Large intestine (tissue), 3 donors: ENCODE results near the gene STAM2. TPM values are rescaled to one million over a fixed set of nuclear protein-coding genes. Genes with fewer than 3 reads are reported as not detected.
"Not testable (repeated sequence)": the region's sequence is repeated elsewhere in the genome, so short reads cannot be mapped to it uniquely, and the experiment has no call there.

Experiments
- DNase-seq, 2 donors: peaks; one replicate each; pipeline versions ENCODE4 v3.0.0 to v3.0.0-alpha.2; 2013
- H3K27ac ChIP-seq: one replicate; pipeline ENCODE4 v1.5.1; 2013; ENCODE audit warnings: low read length
- H3K27me3 ChIP-seq: 2 replicates; pipeline ENCODE4 v1.6.1; 2013; ENCODE audit warnings: low read length; ENCODE audit not compliant: control insufficient read depth, insufficient read depth
- H3K36me3 ChIP-seq: 2 replicates; pipeline ENCODE4 v1.6.1; 2013; ENCODE audit warnings: low read length; ENCODE audit not compliant: control insufficient read depth, insufficient read depth
- H3K4me1 ChIP-seq: one replicate; pipeline ENCODE4 v1.6.1; 2013; ENCODE audit warnings: low read length; ENCODE audit not compliant: control insufficient read depth, insufficient read depth
- H3K4me3 ChIP-seq: one replicate; pipeline ENCODE4 v1.5.1; 2013; ENCODE audit warnings: low read length
- H3K9me3 ChIP-seq: one replicate; pipeline ENCODE4 v1.6.1; 2013; ENCODE audit warnings: mild to moderate bottlenecking, low read depth, low read length, moderate library complexity; ENCODE audit not compliant: control insufficient read depth
- WGBS: methylation state at CpG from one replicate; pipeline ENCODE4 v1.1.5; 2013; ENCODE audit warnings: low lambda C conversion rate; ENCODE audit not compliant: insufficient coverage; 5-methylcytosine and 5-hydroxymethylcytosine counted together
- polyA plus RNA-seq: library from polyadenylated mRNA; unstranded; fragments of 120-200 nt; gene quantifications from one replicate; pipeline ENCODE4 v1.2.1, GENCODE V29; 2013

STAM2 gene
- polyA plus RNA-seq, 1 donor: 29.6 TPM

DNA sequence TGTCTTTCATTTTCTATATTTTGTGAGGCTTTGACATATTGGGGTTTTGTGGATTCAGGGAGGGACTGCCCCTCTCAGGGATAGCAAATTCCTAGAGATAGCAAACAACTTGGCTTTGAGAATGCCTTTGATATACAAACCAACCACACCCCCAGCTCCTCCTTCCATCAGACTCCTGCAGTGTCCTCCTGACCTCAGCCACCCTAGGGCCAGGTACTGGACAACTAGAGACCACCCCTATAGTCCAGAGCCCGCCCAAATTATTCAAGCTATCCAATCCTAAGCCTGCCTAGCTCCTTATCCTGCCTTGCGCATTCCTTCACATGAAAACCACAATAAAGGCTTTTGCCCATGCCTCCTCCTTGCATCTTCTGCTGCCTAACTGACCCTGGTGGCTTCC is 22.9 kb upstream of the STAM2 start:
- WGBS: no CpG with 5 or more reads among the region's 2 CpGs

DNA sequence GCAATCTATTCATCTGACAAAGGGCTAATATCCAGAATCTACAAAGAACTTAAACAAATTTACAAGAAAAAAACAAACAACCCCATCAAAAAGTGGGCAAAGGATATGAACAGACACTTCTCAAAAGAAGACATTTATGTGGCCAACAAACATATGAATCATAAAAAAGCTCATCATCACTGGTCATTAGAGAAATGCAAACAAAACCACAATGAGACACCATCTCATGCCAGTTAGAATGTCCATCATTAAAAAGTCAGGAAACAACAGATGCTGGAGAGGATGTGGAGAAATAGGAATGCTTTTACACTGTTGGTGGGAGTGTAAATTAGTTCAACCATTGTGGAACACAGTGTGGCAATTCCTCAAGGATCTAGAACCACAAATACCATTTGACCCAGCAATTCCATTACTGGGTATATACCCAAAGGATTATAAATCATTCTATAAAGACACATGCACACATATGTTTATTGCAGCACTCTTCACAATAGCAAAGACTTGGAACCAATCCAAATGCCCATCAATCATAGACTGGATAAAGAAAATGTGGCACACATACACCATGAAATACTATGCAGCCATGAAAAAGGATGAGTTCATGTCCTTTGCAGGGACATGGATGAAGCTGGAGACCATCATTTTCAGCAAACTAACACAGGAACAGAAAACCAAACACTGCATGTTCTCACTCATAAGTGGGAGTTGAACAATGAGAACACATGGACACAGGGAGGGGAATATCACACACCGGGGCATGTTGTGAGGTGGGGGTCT is 22.1 kb upstream of the STAM2 start:
- not testable (repeated sequence) for H3K27me3 ChIP-seq, DNase-seq, H3K27ac ChIP-seq, H3K4me1 ChIP-seq, H3K9me3 ChIP-seq, H3K4me3 ChIP-seq, H3K36me3 ChIP-seq
- WGBS: no CpG with 5 or more reads among the region's 1 CpG

More for the DNA sequence above, 22.9 kb upstream of the STAM2 start:
- Histone ChIP-seq H3K27me3 (peaks cover 2% of the 10 kb centered on the region), H3K9me3 (no peaks in the 10 kb centered on the region), H3K4me1 (no peaks in the 10 kb centered on the region), H3K36me3 (no peaks in the 10 kb centered on the region), H3K4me3 (no peak overlapping the region), H3K27ac (no peak overlapping the region)
- DNase-seq: no peak

DNA sequence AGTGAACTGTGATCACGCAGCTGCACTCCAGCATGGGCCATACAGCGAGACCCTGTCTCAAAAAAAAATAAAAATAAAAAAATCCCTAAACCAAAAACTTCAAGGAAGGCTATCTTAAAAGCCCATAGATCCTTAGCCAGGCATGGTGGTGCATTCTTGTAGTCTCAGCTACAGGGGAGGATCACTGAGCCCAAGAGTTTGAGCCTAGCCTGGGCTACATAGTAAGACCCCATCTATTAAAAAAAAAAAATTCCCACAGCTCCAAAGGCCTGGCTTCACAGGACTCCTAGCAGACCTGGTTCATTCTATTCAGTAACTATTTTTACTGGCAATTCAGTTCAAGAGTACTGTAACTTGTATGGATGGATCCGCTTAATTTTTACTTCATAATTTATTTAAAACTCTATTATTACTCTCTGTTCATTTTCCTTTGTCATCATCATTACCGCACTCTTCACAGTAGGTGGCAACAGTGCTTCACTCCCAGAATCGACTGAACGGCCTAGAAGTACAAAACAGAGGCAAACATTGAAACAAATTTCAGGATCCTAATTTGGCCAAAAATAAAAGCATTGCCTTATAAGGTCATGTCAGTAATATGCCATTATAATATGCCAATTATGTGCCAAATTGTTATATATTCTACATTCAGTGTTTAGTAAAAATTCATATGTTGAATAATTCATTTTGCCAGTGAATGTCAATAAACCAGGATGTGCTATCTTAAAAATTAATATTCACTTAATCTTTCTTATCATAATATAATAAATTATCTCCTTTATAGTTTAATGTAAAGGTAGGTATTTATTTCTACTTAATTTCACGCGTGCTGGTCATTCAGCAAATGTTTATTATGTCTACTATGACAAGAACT is 14.3 kb upstream of the STAM2 start:
- Histone ChIP-seq H3K4me1 (no peaks in the 10 kb centered on the region), H3K27me3 (no peaks in the 10 kb centered on the region), H3K36me3 (no peaks in the 10 kb centered on the region), H3K9me3 (no peaks in the 10 kb centered on the region), H3K4me3 (no peak overlapping the region), H3K27ac (no peak overlapping the region)
- WGBS: 63% methylated on average over 3 of the region's 8 CpGs
- peak; percentile 20 to 27 for DNase-seq

DNA sequence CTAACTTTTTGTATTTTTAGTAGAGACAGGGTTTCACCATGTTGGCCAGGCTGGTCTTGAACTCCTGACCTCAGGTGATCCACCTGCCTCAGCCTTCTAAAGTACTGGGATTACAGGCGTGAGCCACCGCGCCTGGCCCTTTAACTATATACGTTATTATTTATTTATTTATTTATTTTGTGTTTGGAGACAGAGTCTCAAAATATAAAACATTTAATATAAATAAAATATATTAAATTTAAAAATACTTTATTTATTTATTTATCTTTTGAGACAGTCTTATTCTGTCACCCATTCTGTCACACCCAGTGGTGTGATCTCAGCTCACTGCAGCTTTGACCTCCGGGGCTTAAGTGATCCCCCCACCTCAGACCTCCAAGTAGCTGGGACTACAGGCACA is 11.2 kb upstream of the STAM2 start:
- not testable (repeated sequence) for DNase-seq, H3K27ac ChIP-seq, H3K4me1 ChIP-seq, H3K9me3 ChIP-seq, H3K4me3 ChIP-seq, H3K36me3 ChIP-seq, H3K27me3 ChIP-seq
- 87% methylated on average over 3 of the region's 5 CpGs for WGBS

DNA sequence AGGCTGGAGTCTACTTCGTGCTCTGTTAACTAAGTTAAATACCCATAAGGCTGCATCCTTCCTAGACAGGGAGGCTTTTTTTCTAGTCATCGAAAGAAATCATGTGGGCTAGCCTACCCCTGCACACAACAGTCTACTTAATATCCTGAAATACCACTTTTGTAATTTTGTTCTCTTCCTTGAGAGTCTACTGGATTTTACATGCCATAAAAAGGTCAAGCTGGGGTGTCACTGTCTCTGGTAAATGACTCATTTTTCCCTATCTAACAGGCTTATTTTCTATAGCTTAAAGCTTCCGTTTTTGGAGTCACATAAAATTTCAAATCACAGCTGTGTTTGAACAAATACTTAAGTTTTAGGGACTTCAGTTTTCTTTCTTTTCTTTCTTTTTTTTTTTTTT is 10.7 kb upstream of the STAM2 start:
- Histone ChIP-seq H3K36me3 (no peaks in the 10 kb centered on the region), H3K27ac (no peak overlapping the region), H3K9me3 (no peaks in the 10 kb centered on the region), H3K4me1 (no peaks in the 10 kb centered on the region), H3K27me3 (no peaks in the 10 kb centered on the region), H3K4me3 (no peak overlapping the region)
- 40% methylated on average over 1 of the region's 3 CpGs for WGBS
- no peak for DNase-seq

DNA sequence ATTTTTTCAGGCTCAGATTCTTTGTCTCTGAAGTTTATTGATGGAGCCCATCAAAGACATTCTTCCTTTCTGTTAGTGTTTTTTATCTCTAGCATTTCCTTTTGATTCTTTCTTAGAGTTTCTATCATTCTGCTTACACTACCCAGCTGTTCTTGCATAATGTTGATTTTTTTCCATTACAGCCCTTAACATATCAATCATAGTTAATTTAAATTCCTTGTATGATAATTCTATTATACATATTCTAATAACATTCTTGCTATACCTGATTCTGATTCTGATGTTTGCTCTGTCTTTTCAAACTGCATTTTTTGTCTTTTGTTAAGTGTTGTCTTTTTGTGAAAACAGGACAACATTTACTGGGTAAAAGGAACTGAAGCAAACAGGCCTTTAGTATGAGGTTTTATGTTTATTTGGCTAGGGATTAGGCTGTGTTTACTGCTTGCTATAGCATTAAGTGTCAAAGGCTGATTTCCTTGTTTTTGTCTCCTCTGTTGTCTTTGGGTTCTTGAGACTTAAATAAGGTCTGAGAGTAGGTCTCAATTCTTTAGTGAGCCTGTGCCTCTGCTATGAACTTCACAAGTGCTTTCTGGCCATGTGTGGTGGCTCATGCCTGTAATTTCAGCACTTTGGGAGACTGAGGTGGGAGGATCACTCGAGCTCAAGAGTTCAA is 8.0 kb upstream of the STAM2 start:
- Histone ChIP-seq H3K27ac (no peak overlapping the region), H3K4me3 (no peak overlapping the region), H3K4me1 (no peaks in the 10 kb centered on the region), H3K27me3 (no peaks in the 10 kb centered on the region), H3K9me3 (no peaks in the 10 kb centered on the region), H3K36me3 (no peaks in the 10 kb centered on the region)
- DNase-seq: no peak
- WGBS: no CpG with 5 or more reads among the region's 1 CpG

DNA sequence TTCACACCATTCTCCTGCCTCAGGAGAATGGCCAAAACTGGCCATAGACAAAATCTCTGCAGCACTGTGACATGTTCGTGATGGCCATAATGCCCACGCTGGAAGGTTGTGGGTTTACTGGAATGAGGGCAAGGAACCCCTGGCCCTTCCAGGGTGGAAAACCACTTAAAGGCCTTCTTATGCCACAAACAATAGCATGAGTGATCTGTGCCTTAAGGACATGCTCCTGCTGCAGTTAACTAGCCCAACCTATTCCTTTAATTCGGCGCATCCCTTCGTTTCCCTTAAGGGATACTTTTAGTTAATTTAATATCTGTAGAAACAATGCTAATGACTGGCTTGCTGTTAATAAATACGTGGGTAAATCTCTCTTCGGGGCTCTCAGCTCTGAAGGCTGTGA is 2.1 kb upstream of the STAM2 start:
- H3K4me3 ChIP-seq, H3K9me3 ChIP-seq, DNase-seq, H3K27ac ChIP-seq, H3K27me3 ChIP-seq, H3K4me1 ChIP-seq, H3K36me3 ChIP-seq: not testable (repeated sequence)
- WGBS: no CpG with 5 or more reads among the region's 7 CpGs

DNA sequence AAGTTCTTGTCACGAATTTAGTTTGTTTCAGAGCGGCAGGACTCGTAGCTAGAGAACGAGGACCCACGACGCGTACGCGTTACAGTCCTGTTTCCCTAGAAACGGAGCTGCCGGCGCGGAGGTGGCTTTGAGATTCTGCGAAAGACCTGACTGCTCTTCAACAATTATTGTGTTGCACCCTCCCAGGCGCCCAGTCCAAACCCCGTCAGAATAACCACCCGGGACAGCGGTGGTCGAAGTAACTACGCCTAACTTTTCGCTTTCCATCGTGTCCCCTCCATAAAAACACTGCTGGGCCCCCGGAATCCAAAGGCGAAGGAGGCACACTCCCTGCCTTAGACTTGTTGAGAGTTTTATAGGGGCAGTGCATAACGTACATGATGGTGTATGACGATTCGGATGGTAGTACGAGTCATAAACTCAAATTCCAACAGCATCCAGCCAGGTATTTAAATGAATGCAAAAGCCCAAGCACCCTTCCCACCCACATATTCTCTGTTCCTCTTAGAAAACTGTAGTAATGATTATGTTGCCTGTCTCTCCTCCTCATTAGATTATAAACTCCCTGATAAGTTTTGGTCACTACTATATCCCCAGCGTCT is 651 bp upstream of the STAM2 start:
- no peaks in the 10 kb centered on the region for H3K9me3 ChIP-seq
- no peaks in the 10 kb centered on the region for H3K36me3 ChIP-seq
- peaks cover 11% of the 10 kb centered on the region for H3K4me1 ChIP-seq
- 100% methylated on average over 1 of the region's 29 CpGs for WGBS
- DNase-seq: no peak
- peak overlapping the region; percentile 96 for H3K4me3 ChIP-seq
- no peaks in the 10 kb centered on the region for H3K27me3 ChIP-seq
- H3K27ac ChIP-seq: peak overlapping the region; percentile 96

DNA sequence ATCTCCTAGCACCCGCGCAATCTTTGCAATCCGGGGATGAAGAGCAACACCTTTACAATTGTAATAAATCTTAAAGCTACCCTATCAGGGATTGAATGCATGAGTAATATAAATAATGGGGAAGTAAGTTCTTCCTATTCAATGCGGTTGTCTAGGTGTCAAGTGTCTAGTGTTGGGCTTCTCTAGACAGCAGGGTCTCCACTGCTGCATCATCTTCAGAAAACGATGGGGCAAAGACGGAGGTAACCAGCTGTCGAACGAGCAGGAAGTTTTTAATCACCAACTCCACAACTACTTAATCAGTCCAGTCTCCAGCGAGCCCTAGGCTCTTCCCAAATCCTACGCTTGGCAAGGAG is 573 bp downstream of the STAM2 start:
- peak overlapping the region; percentile 96 for H3K4me3 ChIP-seq
- no peaks in the 10 kb centered on the region for H3K27me3 ChIP-seq
- H3K9me3 ChIP-seq: no peaks in the 10 kb centered on the region
- H3K27ac ChIP-seq: peak overlapping the region; percentile 96
- WGBS: no CpG with 5 or more reads among the region's 10 CpGs
- no peaks in the 10 kb centered on the region for H3K36me3 ChIP-seq
- peaks cover 11% of the 10 kb centered on the region for H3K4me1 ChIP-seq
- DNase-seq: no peak

DNA sequence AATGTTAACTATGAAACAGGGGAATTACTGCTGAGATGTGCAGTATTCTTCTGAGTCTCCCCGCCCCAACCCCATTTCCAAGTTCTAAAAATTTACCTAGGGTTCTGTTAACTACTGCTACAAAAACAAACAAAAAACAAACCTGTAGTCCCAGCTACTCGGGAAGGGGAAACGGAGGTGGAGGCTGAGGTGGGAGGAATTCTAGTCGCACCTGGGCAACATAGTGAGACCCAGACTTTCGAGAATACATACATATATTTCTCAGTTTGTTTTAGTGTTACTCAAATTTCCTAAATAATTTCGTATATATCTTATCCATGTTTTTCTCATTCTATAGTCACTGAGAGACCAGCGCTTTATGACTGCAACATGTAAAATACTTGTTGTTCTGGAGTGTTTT is 989 bp downstream of the STAM2 start:
- no peaks in the 10 kb centered on the region for H3K36me3 ChIP-seq
- no peaks in the 10 kb centered on the region for H3K9me3 ChIP-seq
- peaks cover 11% of the 10 kb centered on the region for H3K4me1 ChIP-seq
- peak overlapping the region; percentile 96 for H3K4me3 ChIP-seq
- H3K27me3 ChIP-seq: no peaks in the 10 kb centered on the region
- DNase-seq: peak in 1 of 2 donors; percentile 11
- WGBS: 8% methylated on average over 2 of the region's 7 CpGs
- H3K27ac ChIP-seq: peak overlapping the region; percentile 96
